Left ventricle myocardium inferior (tissue), 1 donor: ENCODE data around the gene SPATA22. TPM values are rescaled to one million over a fixed set of nuclear protein-coding genes. Genes with fewer than 3 reads are reported as not detected.

Experiments used
- DNase-seq: peaks from one replicate; pipeline ENCODE4 v3.0.0-alpha.2; 2020
- H3K27ac ChIP-seq: fragments of 200-600 bp; replicated peaks from 2 replicates; pipeline ENCODE4 v1.8.0; 2021
- H3K27me3 ChIP-seq: fragments of 200-600 bp; 2 replicates; pipeline ENCODE4 v1.8.0; 2021; ENCODE audit warnings: low read depth
- H3K36me3 ChIP-seq: fragments of 200-600 bp; 2 replicates; pipeline ENCODE4 v1.8.0; 2021
- H3K4me1 ChIP-seq: fragments of 200-600 bp; 2 replicates; pipeline ENCODE4 v1.8.0; 2021
- H3K4me3 ChIP-seq: fragments of 200-600 bp; 2 replicates; pipeline ENCODE4 v1.8.0; 2021; ENCODE audit warnings: mild to moderate bottlenecking, moderate library complexity
- H3K9me3 ChIP-seq: fragments of 200-600 bp; replicated peaks from 2 replicates; pipeline ENCODE4 v1.8.0; 2021
- intact Hi-C: fragments of 100-400 bp; cut with micrococcal nuclease; formaldehyde crosslinking; loops from one replicate; pipeline ENCODE4 v1.11.0; 2022
- total RNA-seq: library from RNA; stranded (reverse); fragmentation: NEBNext Ultra II Directional; extraction: Animal tissue kit (Norgen Biotek cat#: 25700); gene quantifications from one replicate; pipeline ENCODE4 v1.2.1, GENCODE V29; 2021
- TF ChIP-seq, protein P1 (sequence below): fragments of 200-600 bp; IDR thresholded peaks from 2 replicates; pipeline ENCODE4 v1.8.0; 2021; ENCODE audit warnings: antibody characterized with exemption, mild to moderate bottlenecking, borderline replicate concordance
- donor health status: DM: no; HTN: yes; CAD: no; lungs with severe emphysema.

SPATA22 gene
- total RNA-seq, 1 donor from 2014 or later, result 0.44 TPM

DNA sequence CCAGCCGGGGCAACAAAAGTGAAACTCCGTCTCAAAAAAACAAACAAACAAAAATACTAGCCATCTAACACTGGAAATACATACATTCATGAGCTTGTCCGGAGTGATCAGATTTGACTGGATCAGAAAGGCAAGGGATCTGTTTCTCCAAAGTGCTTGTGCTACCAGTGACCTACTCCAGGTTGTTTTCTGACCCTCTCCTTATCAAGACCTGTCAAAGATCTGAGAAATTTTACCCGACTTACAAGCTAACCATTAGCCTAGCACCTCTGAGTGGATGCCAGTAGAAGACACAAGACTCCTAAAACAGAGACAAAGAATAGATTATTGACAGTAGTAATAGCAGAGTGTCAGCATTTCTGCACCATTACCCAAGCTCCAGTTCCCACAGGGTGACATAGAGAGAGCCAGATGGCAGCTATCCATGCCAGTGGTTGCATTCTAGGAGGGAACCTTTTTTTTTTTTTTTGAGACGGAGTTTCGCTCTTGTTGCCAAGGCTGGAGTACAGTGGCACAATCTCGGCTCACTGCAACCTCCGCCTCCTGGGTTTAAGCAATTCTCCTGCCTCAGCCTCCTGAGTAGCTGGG is 14.0 kb upstream of the SPATA22 start:
- Histone ChIP-seq H3K27me3 (peaks cover 6% of the 10 kb centered on the region), H3K9me3 (no peaks in the 10 kb centered on the region), H3K36me3 (no peaks in the 10 kb centered on the region), H3K27ac (no peak overlapping the region), H3K4me3 (no peak overlapping the region), H3K4me1 (no peaks in the 10 kb centered on the region)
- intact Hi-C loops, result no loop called here
- DNase-seq, result no peak
- TF ChIP-seq, protein P1, sequence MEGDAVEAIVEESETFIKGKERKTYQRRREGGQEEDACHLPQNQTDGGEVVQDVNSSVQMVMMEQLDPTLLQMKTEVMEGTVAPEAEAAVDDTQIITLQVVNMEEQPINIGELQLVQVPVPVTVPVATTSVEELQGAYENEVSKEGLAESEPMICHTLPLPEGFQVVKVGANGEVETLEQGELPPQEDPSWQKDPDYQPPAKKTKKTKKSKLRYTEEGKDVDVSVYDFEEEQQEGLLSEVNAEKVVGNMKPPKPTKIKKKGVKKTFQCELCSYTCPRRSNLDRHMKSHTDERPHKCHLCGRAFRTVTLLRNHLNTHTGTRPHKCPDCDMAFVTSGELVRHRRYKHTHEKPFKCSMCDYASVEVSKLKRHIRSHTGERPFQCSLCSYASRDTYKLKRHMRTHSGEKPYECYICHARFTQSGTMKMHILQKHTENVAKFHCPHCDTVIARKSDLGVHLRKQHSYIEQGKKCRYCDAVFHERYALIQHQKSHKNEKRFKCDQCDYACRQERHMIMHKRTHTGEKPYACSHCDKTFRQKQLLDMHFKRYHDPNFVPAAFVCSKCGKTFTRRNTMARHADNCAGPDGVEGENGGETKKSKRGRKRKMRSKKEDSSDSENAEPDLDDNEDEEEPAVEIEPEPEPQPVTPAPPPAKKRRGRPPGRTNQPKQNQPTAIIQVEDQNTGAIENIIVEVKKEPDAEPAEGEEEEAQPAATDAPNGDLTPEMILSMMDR, result no peak

DNA sequence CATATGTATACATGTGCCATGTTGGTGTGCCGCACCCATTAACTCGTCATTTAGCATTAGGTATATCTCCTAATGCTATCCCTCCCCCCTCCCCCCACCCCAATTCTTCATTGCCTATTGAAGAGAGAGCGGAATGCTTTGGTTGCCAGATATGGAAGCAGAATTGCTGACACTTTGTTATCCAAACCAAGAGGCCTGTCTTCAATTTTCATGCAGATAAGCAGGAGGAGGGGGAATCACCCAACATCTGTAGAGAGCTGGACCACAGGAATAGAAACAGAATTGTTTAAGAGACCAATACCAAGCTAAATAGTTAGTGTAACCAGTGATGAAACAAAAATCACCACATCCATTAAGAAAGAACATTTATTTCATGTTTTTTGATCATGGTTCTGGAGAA is 11.2 kb upstream of the SPATA22 start:
- H3K27ac ChIP-seq, result no peak overlapping the region
- H3K9me3 ChIP-seq, result no peaks in the 10 kb centered on the region
- no peak for DNase-seq
- no peaks in the 10 kb centered on the region for H3K27me3 ChIP-seq
- H3K4me1 ChIP-seq, result no peaks in the 10 kb centered on the region
- TF ChIP-seq, protein P1, result no peak
- H3K36me3 ChIP-seq, result no peaks in the 10 kb centered on the region
- intact Hi-C loops, result no loop called here
- H3K4me3 ChIP-seq, result no peak overlapping the region

DNA sequence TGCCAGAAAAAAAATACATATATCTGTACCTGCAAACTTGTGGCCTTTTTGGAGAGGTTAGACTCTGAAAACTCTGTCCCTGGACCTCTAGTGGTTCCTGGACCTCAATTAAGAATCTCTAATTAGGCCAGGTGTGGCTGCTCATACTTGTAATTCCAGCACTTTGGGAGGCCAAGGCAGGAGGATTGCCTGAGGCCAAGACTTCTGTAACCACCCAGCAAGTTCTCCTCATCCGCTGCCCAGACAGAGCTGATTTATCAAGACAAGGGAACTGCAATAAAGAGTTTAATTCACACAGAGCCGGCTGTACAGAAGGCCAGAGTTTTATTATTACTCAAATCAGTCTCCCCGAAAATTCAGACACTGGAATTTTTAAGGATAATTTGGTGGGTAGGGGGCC is 8.4 kb upstream of the SPATA22 start:
- H3K4me1 ChIP-seq, result peaks cover 9% of the 10 kb centered on the region
- H3K36me3 ChIP-seq, result no peaks in the 10 kb centered on the region
- no peak for DNase-seq
- intact Hi-C loops, result no loop called here
- H3K27ac ChIP-seq, result no peak overlapping the region
- no peaks in the 10 kb centered on the region for H3K9me3 ChIP-seq
- H3K4me3 ChIP-seq, result no peak overlapping the region
- TF ChIP-seq, protein P1, result no peak
- no peaks in the 10 kb centered on the region for H3K27me3 ChIP-seq

DNA sequence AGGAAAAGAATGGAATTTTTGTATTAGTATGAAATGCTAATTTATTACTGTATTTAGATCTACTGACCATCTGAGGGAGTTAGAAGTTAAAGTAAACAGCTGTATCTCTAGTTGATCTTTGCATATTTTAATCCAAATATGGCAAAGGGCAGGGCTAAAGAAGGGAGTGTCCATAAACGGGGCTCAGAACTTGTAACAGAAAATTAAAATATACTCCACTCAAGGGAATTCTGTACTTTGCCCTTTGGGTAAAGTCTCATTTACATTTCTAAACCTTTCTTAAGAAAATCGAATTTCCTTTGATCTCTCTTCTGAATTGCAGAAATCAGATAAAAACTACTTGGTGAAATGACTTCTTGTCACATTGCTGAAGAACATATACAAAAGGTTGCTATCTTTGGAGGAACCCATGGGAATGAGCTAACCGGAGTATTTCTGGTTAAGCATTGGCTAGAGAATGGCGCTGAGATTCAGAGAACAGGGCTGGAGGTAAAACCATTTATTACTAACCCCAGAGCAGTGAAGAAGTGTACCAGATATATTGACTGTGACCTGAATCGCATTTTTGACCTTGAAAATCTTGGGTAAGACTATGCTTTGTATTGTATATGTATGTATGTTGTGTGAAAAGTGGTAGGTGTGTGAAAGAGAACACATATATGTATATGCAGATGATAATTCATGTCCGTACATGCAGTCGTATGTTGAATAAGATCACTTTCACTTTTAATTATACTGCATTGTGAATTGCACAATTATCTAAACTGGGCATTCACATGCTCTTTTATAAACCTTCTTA is 4.4 kb upstream of the SPATA22 start, which contains the start of gene ASPA:
Gene ASPA, plus strand, starts transcription at position 186 of the 799 bp plus-strand sequence. Its CDS starts 163 bp downstream, at position 349.
- Histone ChIP-seq H3K4me1 (peaks cover 21% of the 10 kb centered on the region), H3K4me3 (peak within 1 kb of the TSS; percentile 58), H3K27ac (peak within 1 kb of the TSS; percentile 57), H3K27me3 (no peaks in the 10 kb centered on the region), H3K36me3 (no peaks in the 10 kb centered on the region), H3K9me3 (no peaks in the 10 kb centered on the region)
- intact Hi-C loops, result no loop called here
- DNase-seq, result no peak
- TF ChIP-seq, protein P1, result no peak

DNA sequence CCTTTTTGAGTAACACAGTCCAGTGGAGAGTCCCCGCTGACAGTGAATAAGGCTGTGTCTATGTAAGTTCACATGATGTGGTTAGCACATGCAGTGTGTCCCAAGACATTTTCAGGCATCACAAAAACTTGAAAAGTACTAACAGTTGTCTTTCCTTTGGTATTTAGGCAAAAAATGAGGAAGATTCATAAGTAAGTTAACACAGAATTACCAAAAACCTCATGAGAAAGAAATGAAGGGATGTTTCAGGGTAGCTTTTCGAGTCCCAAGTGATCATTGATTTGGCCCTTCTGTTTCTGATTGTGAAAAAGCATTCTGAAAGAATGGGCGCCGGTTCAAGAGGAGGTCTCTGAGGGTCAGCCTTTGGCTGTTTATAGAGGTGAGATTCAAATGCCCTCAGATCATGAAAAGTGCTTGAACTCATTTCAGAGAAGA is 3.6 kb upstream of the SPATA22 start:
- H3K4me1 ChIP-seq, result peaks cover 21% of the 10 kb centered on the region
- H3K36me3 ChIP-seq, result no peaks in the 10 kb centered on the region
- TF ChIP-seq, protein P1, result no peak
- intact Hi-C loops, result no loop called here
- no peaks in the 10 kb centered on the region for H3K9me3 ChIP-seq
- no peak for DNase-seq
- peak overlapping the region; percentile 58 for H3K4me3 ChIP-seq
- peak overlapping the region; percentile 57 for H3K27ac ChIP-seq
- H3K27me3 ChIP-seq, result no peaks in the 10 kb centered on the region
